HG02588 (cell line): ENCODE measurements around the gene ANTXRL.
"Not testable (repeated sequence)": the region's sequence is repeated elsewhere in the genome, so short reads cannot be mapped to it uniquely, and the experiment has no call there.

Source experiments
- ATAC-seq: cut with Tn5 transposase; IDR thresholded peaks from one replicate; pipeline ENCODE4 v1.9.1; 2021; ENCODE audit warnings: mild to moderate bottlenecking, moderate library complexity; ENCODE audit not compliant: unreplicated experiment

ANTXRL gene

GRCh38 chr10:46326971-46327370 lies 40.2 kb downstream of the ANTXRL start:
- no peak for ATAC-seq

GRCh38 chr10:46327685-46328084 lies 40.9 kb downstream of the ANTXRL start:
- no peak for ATAC-seq

GRCh38 chr10:46328853-46329689 lies 42.3 kb downstream of the ANTXRL start:
- no peak for ATAC-seq

- no peak for ATAC-seq
These were observed 42.9 kb downstream of the ANTXRL start for GRCh38 chr10:46329690-46330016.

GRCh38 chr10:46330894-46331293 lies 44.1 kb downstream of the ANTXRL start:
- ATAC-seq, result no peak

- ATAC-seq, result not testable (repeated sequence)
These were observed 78.7 kb downstream of the ANTXRL start for GRCh38 chr10:46365484-46365883.

- not testable (repeated sequence) for ATAC-seq
These were observed 80.4 kb downstream of the ANTXRL start for GRCh38 chr10:46367209-46367608.

- not testable (repeated sequence) for ATAC-seq
These were observed 81.0 kb downstream of the ANTXRL start for GRCh38 chr10:46367666-46368240.

GRCh38 chr10:46368956-46369355 lies 82.2 kb downstream of the ANTXRL start:
- not testable (repeated sequence) for ATAC-seq

- not testable (repeated sequence) for ATAC-seq
These were observed 87.6 kb downstream of the ANTXRL start for GRCh38 chr10:46374410-46374809.

- not testable (repeated sequence) for ATAC-seq
These were observed 88.6 kb downstream of the ANTXRL start, which contains the start of gene ANXA8L1 for GRCh38 chr10:46375406-46375805. TSS of gene ANXA8L1 (plus strand) at chr10:46375776. CDS start at chr10:46375852, 76 bp downstream.

GRCh38 chr10:46377022-46377421 lies 90.2 kb downstream of the ANTXRL start:
- ATAC-seq, result not testable (repeated sequence)

GRCh38 chr10:46377651-46378050 lies 90.9 kb downstream of the ANTXRL start:
- ATAC-seq, result not testable (repeated sequence)

- not testable (repeated sequence) for ATAC-seq
These were observed 91.3 kb downstream of the ANTXRL start for GRCh38 chr10:46378108-46378507.

- ATAC-seq, result not testable (repeated sequence)
These were observed 92.5 kb downstream of the ANTXRL start for GRCh38 chr10:46379233-46379848.
